Body of pancreas (tissue), 4 donors: ENCODE data around the gene POU2AF1.

Experiments used
- POLR2A ChIP-seq, 3 donors: fragments of 450-650 bp; IDR thresholded peaks; one replicate each; pipeline ENCODE4 v1.6.1; 2016; ENCODE audit warnings: antibody characterized with exemption in 3 of 3, mild to moderate bottlenecking in 2 of 3
- TF ChIP-seq, protein P1 (sequence below), 7 experiments: fragments of 450-650 bp in 4 of 7; fragments of 200-600 bp in 3 of 7; sonication (generic) in 3 of 7; IDR thresholded peaks; one replicate each; pipeline ENCODE4 v1.5.1; 2016 to 2019; ENCODE audit warnings: antibody characterized with exemption in 7 of 7

DNA sequence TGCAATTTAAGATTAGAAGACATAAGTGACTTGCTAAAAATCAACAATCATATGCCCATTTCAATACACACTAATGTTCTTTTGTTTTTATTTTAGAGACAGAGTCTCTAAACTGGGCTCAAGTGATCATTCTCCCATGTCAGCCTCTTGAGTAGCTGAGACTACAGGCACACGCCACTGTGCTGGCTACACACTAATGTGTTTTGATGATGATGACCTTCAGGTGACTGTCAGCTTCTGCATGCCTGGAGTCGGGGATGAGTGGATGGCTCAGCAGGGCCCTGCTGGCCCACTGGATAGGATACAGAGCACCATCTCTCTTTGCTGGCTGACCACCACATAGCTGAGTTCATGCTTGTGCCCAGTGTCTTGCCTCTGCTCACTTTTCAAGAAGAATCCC, 27.0 kb upstream of the POU2AF1 start:
- TF ChIP-seq, protein P1, sequence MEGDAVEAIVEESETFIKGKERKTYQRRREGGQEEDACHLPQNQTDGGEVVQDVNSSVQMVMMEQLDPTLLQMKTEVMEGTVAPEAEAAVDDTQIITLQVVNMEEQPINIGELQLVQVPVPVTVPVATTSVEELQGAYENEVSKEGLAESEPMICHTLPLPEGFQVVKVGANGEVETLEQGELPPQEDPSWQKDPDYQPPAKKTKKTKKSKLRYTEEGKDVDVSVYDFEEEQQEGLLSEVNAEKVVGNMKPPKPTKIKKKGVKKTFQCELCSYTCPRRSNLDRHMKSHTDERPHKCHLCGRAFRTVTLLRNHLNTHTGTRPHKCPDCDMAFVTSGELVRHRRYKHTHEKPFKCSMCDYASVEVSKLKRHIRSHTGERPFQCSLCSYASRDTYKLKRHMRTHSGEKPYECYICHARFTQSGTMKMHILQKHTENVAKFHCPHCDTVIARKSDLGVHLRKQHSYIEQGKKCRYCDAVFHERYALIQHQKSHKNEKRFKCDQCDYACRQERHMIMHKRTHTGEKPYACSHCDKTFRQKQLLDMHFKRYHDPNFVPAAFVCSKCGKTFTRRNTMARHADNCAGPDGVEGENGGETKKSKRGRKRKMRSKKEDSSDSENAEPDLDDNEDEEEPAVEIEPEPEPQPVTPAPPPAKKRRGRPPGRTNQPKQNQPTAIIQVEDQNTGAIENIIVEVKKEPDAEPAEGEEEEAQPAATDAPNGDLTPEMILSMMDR (IDR thresholded peaks at IDR 0.05): no peak
- no peak for TF ChIP-seq POLR2A (IDR thresholded peaks at IDR 0.05)
